Stimulated activated CD4-positive, alpha-beta T cell treated with anti-CD3 and anti-CD28 coated beads, Interleukin-4, amount 100 ng/mL, for 24 hours (primary cell): Measurements from ENCODE around the gene ZNF740.
A peak's percentile ranks its signal among the peaks of the same experiment; 100 is the strongest.
"Not testable (repeated sequence)": the region's sequence is repeated elsewhere in the genome, so short reads cannot be mapped to it uniquely, and the experiment has no call there.

Experiments used
- DNase-seq: peaks from one replicate; pipeline ENCODE4 v3.0.0-alpha.2; 2020

Gene ZNF740

GRCh38 chr12:53180220-53180930, at the start of gene ZNF740, which contains the start of gene CSAD:
TSS of gene ZNF740 (plus strand) at chr12:53180722. CDS start at chr12:53181984, 1,262 bp downstream.
TSS of gene CSAD (minus strand) at chr12:53180925. CDS start at chr12:53173470, 7,455 bp downstream.
- peak; percentile 98 for DNase-seq

GRCh38 chr12:53131844-53132243, 48.7 kb upstream of the ZNF740 start:
- no peak for DNase-seq

GRCh38 chr12:53133722-53134121, 46.8 kb upstream of the ZNF740 start:
- DNase-seq: no peak

GRCh38 chr12:53143355-53143754, 37.2 kb upstream of the ZNF740 start:
- DNase-seq: no peak

GRCh38 chr12:53145383-53146260, 34.9 kb upstream of the ZNF740 start:
- no peak for DNase-seq

- no peak for DNase-seq
These were observed 33.3 kb upstream of the ZNF740 start for GRCh38 chr12:53147181-53147580.

GRCh38 chr12:53147653-53148052, 32.9 kb upstream of the ZNF740 start:
- no peak for DNase-seq

GRCh38 chr12:53151039-53151438, 29.5 kb upstream of the ZNF740 start:
- DNase-seq: no peak

GRCh38 chr12:53152390-53152789, 28.1 kb upstream of the ZNF740 start:
- no peak for DNase-seq

- DNase-seq: peak; percentile 92
These were observed 21.2 kb upstream of the ZNF740 start for GRCh38 chr12:53159195-53159839.

GRCh38 chr12:53160000-53160399, 20.5 kb upstream of the ZNF740 start:
- DNase-seq: no peak

GRCh38 chr12:53160673-53161072, 19.8 kb upstream of the ZNF740 start:
- no peak for DNase-seq

- DNase-seq: no peak
These were observed 19.2 kb upstream of the ZNF740 start for GRCh38 chr12:53161119-53161911.

GRCh38 chr12:53163008-53163407, 17.5 kb upstream of the ZNF740 start:
- not testable (repeated sequence) for DNase-seq

- DNase-seq: no peak
These were observed 13.7 kb upstream of the ZNF740 start for GRCh38 chr12:53166837-53167236.

GRCh38 chr12:53169644-53170043, 10.9 kb upstream of the ZNF740 start:
- no peak for DNase-seq

- DNase-seq: no peak
These were observed 10.3 kb upstream of the ZNF740 start for GRCh38 chr12:53170215-53170614.

GRCh38 chr12:53170876-53171724, 9.4 kb upstream of the ZNF740 start:
- no peak for DNase-seq

GRCh38 chr12:53171725-53172329, 8.7 kb upstream of the ZNF740 start:
- no peak for DNase-seq

- DNase-seq: no peak
These were observed 8.2 kb upstream of the ZNF740 start for GRCh38 chr12:53172352-53172751.

- DNase-seq: no peak
These were observed 7.3 kb upstream of the ZNF740 start for GRCh38 chr12:53173085-53173715.
